HG02981 (cell line): Measurements from ENCODE around the gene ASB18.

ENCODE experiments used
- ATAC-seq: cut with Tn5 transposase; IDR thresholded peaks from one replicate; pipeline ENCODE4 v1.9.1; 2021; ENCODE audit warnings: mild to moderate bottlenecking, moderate library complexity; ENCODE audit not compliant: unreplicated experiment

ASB18 gene

GRCh38 chr2:236176417-236176816 lies 87.8 kb downstream of the ASB18 start:
- no peak for ATAC-seq

GRCh38 chr2:236175548-236176150 lies 88.6 kb downstream of the ASB18 start:
- no peak for ATAC-seq

GRCh38 chr2:236173729-236174607 lies 90.2 kb downstream of the ASB18 start:
- no peak for ATAC-seq

- no peak for ATAC-seq
These were observed 91.0 kb downstream of the ASB18 start for GRCh38 chr2:236173036-236173728.

GRCh38 chr2:236172255-236173035 lies 91.8 kb downstream of the ASB18 start:
- ATAC-seq: no peak

- ATAC-seq: no peak
These were observed 92.4 kb downstream of the ASB18 start for GRCh38 chr2:236171680-236172254.

GRCh38 chr2:236171181-236171679 lies 93.0 kb downstream of the ASB18 start:
- no peak for ATAC-seq

- no peak for ATAC-seq
These were observed 93.5 kb downstream of the ASB18 start for GRCh38 chr2:236170590-236171165.

- no peak for ATAC-seq
These were observed 94.2 kb downstream of the ASB18 start for GRCh38 chr2:236169741-236170589.

- no peak for ATAC-seq
These were observed 95.0 kb downstream of the ASB18 start for GRCh38 chr2:236169151-236169721.

GRCh38 chr2:236168110-236169080 lies 95.8 kb downstream of the ASB18 start, which contains the start of gene GBX2:
Gene GBX2, minus strand, starts transcription at chr2:236168386. Its CDS starts 415 bp downstream, at chr2:236167971.
- no peak for ATAC-seq

GRCh38 chr2:236167297-236168109 lies 96.7 kb downstream of the ASB18 start:
- no peak for ATAC-seq

GRCh38 chr2:236166796-236167296 lies 97.4 kb downstream of the ASB18 start:
- no peak for ATAC-seq

GRCh38 chr2:236165842-236166795 lies 98.1 kb downstream of the ASB18 start:
- no peak for ATAC-seq
